ENCODE results near the gene RAMP3.

DNA sequence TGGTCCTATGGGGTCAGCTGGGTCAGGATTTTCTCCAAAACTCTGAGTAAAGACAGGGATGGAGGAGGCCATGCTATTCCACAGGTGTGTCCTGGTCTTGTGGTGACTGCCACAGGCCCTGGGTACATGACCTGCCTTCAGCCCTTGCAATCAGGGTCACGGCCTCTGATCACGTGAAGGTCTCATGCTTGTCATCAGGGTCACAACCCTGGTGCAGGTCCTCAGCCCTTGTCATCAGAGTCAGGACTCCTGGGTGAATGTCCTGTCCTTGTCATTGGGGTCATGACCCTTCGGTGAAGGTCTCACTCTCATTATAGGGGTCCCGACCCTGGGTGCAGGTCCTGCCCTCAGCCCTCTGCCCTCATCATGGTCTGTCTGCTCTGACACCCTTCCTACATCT lies 24.2 kb upstream of the RAMP3 start:
- no peak for TF ChIP-seq ZSCAN29 (IDR thresholded peaks at IDR 0.05)
- no peak for TF ChIP-seq PHF8 (IDR thresholded peaks at IDR 0.05; ENCODE audit: borderline replicate concordance, low read length)
- no peak for TF ChIP-seq CCNT2 (IDR thresholded peaks at IDR 0.05; ENCODE audit: borderline replicate concordance, extremely low read depth, insufficient read length, low read depth, low read length)
- TF ChIP-seq JUNB (CRISPR knock-in tag; conservative IDR thresholded peaks at IDR 0.05) = no peak
- no peak for TF ChIP-seq CHD4 (IDR thresholded peaks at IDR 0.05; ENCODE audit: insufficient read depth, insufficient replicate concordance, low read depth, low read length, poor library complexity, severe bottlenecking)
- TF ChIP-seq ZNF324 (CRISPR knock-in tag; IDR thresholded peaks at IDR 0.05) = no peak
- TF ChIP-seq TEAD4 (IDR thresholded peaks at IDR 0.05; ENCODE audit: low read length) = no peak
- no peak for TF ChIP-seq TEAD4 (CRISPR knock-in tag; IDR thresholded peaks at IDR 0.05; ENCODE audit: borderline replicate concordance)
- no peak for TF ChIP-seq NR3C1 (CRISPR knock-in tag; IDR thresholded peaks at IDR 0.05)
- TF ChIP-seq ZBTB7A (IDR thresholded peaks at IDR 0.05; ENCODE audit: borderline replicate concordance, control insufficient read depth, low read depth, low read length) = no peak
- TF ChIP-seq CUX1 (CRISPR knock-in tag; IDR thresholded peaks at IDR 0.05) = no peak
- no peak for TF ChIP-seq NR2C2 (CRISPR knock-in tag; IDR thresholded peaks at IDR 0.05)
- TF ChIP-seq NR2C2 (tag; IDR thresholded peaks at IDR 0.05) = no peak
- no peak for TF ChIP-seq ZNF184 (CRISPR knock-in tag; IDR thresholded peaks at IDR 0.05)
- TF ChIP-seq GABPB1 (CRISPR knock-in tag; IDR thresholded peaks at IDR 0.05) = no peak
- no peak for TF ChIP-seq KDM1A (IDR thresholded peaks at IDR 0.05)
